Type B pancreatic cell (in vitro differentiated cells): ENCODE data around the gene GM2A. TPM values are rescaled to one million over a fixed set of nuclear protein-coding genes. Genes with fewer than 3 reads are reported as not detected.

Experiments used
- DNase-seq: peaks from one replicate; pipeline ENCODE4 v3.0.0; 2021; ENCODE audit warnings: mixed read lengths; ENCODE audit not compliant: unreplicated experiment; ENCODE audit errors: extremely low spot score
- H3K27ac Mint-ChIP-seq: 2 replicates; pipeline ENCODE4 v1.8.0; 2021; ENCODE audit warnings: mild to moderate bottlenecking, mixed read lengths
- H3K27me3 Mint-ChIP-seq: 2 replicates; pipeline ENCODE4 v1.8.0; 2021; ENCODE audit warnings: mixed read lengths
- H3K36me3 Mint-ChIP-seq: 2 replicates; pipeline ENCODE4 v1.8.0; 2021; ENCODE audit warnings: mixed read lengths
- H3K4me1 Mint-ChIP-seq: one replicate; pipeline ENCODE4 v1.8.0; 2021; ENCODE audit warnings: mixed read lengths; ENCODE audit not compliant: unreplicated experiment
- H3K4me3 Mint-ChIP-seq: 2 replicates; pipeline ENCODE4 v1.8.0; 2021; ENCODE audit warnings: mild to moderate bottlenecking, mixed read lengths
- H3K9me3 Mint-ChIP-seq: 2 replicates; pipeline ENCODE4 v1.8.0; 2021; ENCODE audit warnings: mixed read lengths
- total RNA-seq: library from RNA; stranded (reverse); gene quantifications from 2 replicates; pipeline ENCODE4 v1.2.1, GENCODE V29; 2021; ENCODE audit warnings: low replicate concordance
- TF ChIP-seq, protein P1 (sequence below): fragments of 200-600 bp; sonication (generic); conservative IDR thresholded peaks from 2 replicates; pipeline ENCODE4 v1.5.0; 2021; ENCODE audit warnings: antibody characterized with exemption, mild to moderate bottlenecking

The GM2A gene
- total RNA-seq, 1 donor from 2014 or later = 38.1 TPM

GRCh38 chr5:151219138-151219537, 33.8 kb upstream of the GM2A start:
- H3K9me3 Mint-ChIP-seq = no peaks in the 10 kb centered on the region
- H3K4me3 Mint-ChIP-seq = no peak overlapping the region
- no peak overlapping the region for H3K27ac Mint-ChIP-seq
- peaks cover 3% of the 10 kb centered on the region for H3K27me3 Mint-ChIP-seq
- no peaks in the 10 kb centered on the region for H3K36me3 Mint-ChIP-seq
- TF ChIP-seq, protein P1, sequence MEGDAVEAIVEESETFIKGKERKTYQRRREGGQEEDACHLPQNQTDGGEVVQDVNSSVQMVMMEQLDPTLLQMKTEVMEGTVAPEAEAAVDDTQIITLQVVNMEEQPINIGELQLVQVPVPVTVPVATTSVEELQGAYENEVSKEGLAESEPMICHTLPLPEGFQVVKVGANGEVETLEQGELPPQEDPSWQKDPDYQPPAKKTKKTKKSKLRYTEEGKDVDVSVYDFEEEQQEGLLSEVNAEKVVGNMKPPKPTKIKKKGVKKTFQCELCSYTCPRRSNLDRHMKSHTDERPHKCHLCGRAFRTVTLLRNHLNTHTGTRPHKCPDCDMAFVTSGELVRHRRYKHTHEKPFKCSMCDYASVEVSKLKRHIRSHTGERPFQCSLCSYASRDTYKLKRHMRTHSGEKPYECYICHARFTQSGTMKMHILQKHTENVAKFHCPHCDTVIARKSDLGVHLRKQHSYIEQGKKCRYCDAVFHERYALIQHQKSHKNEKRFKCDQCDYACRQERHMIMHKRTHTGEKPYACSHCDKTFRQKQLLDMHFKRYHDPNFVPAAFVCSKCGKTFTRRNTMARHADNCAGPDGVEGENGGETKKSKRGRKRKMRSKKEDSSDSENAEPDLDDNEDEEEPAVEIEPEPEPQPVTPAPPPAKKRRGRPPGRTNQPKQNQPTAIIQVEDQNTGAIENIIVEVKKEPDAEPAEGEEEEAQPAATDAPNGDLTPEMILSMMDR = no peak
- H3K4me1 Mint-ChIP-seq = peaks cover 17% of the 10 kb centered on the region
- no peak for DNase-seq

- H3K9me3 Mint-ChIP-seq = no peaks in the 10 kb centered on the region
- no peak overlapping the region for H3K27ac Mint-ChIP-seq
- H3K4me1 Mint-ChIP-seq = peaks cover 17% of the 10 kb centered on the region
- DNase-seq = no peak
- peaks cover 3% of the 10 kb centered on the region for H3K27me3 Mint-ChIP-seq
- no peaks in the 10 kb centered on the region for H3K36me3 Mint-ChIP-seq
- H3K4me3 Mint-ChIP-seq = no peak overlapping the region
- TF ChIP-seq, protein P1 = no peak
These were observed 33.2 kb upstream of the GM2A start for GRCh38 chr5:151219789-151220188.

DNA sequence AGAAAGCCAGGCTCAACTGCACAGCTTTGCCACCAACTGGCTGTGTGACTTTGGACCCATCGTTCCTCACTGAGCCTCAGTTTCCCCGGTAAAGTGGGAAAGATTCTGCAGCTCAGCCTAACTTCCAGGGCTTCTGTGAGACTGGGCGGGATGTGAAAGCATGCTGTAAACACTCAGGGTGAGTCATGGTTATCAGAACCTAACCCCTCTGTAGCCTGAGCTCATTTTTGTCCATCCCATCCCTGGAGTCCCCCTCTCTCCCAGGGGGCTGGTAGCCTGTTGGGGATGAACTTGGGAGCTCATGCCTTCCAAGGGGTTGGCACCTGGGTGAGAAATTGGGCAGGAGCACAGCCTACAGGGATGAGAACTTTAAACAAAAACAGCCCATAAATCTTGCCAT, 31.4 kb upstream of the GM2A start:
- Mint-ChIP-seq H3K4me3 (no peak overlapping the region), H3K27ac (peak overlapping the region; percentile 5), H3K36me3 (no peaks in the 10 kb centered on the region), H3K4me1 (peaks cover 16% of the 10 kb centered on the region), H3K9me3 (no peaks in the 10 kb centered on the region), H3K27me3 (peaks cover 3% of the 10 kb centered on the region)
- TF ChIP-seq, protein P1 = no peak
- no peak for DNase-seq

GRCh38 chr5:151222054-151222789, 30.8 kb upstream of the GM2A start:
- H3K36me3 Mint-ChIP-seq = no peaks in the 10 kb centered on the region
- TF ChIP-seq, protein P1 = no peak
- no peak for DNase-seq
- H3K9me3 Mint-ChIP-seq = no peaks in the 10 kb centered on the region
- peak overlapping the region; percentile 68 for H3K4me3 Mint-ChIP-seq
- H3K4me1 Mint-ChIP-seq = peaks cover 16% of the 10 kb centered on the region
- H3K27me3 Mint-ChIP-seq = peaks cover 3% of the 10 kb centered on the region
- peak overlapping the region; percentile 12 for H3K27ac Mint-ChIP-seq

GRCh38 chr5:151222790-151223446, 30.1 kb upstream of the GM2A start:
- DNase-seq = no peak
- Mint-ChIP-seq H3K27ac (peak overlapping the region; percentile 12), H3K27me3 (peaks cover 3% of the 10 kb centered on the region), H3K9me3 (no peaks in the 10 kb centered on the region), H3K4me3 (peak overlapping the region; percentile 68), H3K4me1 (peaks cover 15% of the 10 kb centered on the region), H3K36me3 (no peaks in the 10 kb centered on the region)
- TF ChIP-seq, protein P1 = no peak
